ENCODE results near the gene TTC28. TPM values are rescaled to one million over a fixed set of nuclear protein-coding genes. Genes with fewer than 3 reads are reported as not detected.
"Not testable (repeated sequence)": the region's sequence is repeated elsewhere in the genome, so short reads cannot be mapped to it uniquely, and the experiment has no call there.

Gene TTC28
- total RNA-seq, 1 experiment from 2014 or later: 0.24 TPM

DNA sequence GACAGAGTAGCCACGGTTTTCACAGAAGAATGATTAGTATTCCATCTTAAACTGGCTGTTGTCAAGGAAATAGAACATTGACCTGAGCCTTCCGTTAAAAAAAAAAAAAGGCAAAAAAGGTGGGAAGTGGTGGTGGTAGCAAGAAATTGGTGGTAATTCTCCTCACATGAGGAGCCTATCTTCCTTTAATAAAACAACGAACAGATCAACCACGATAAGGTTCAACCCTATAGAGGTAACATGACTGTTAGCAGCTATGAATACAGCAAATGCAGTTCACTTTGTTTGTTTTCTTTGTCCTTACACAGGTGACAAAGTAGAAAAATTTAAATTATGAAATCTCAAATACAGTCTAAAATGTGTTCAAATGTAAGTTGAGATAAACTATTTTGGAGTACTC is 181.6 kb downstream of the TTC28 start:
- DNase-seq (ENCODE audit: low read depth): no peak

DNA sequence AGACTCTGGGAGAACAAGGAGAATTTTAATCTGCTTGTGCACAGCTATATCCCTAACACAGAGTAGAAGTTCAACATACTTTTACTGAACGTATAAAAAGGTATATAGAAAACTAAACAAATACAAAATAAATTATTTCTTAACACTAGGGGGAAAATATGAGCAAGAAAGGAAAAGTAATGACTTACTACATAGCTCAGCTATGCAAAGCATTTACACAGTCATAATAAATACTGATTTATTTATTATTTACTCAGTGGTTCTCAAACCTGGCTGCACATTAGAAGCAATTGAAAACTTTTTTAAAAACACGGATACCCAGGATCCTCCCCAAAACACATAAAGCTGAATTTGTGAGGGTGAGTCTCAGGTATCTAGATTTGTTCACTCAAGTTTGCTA is 182.5 kb downstream of the TTC28 start:
- DNase-seq (ENCODE audit: low read depth): no peak

DNA sequence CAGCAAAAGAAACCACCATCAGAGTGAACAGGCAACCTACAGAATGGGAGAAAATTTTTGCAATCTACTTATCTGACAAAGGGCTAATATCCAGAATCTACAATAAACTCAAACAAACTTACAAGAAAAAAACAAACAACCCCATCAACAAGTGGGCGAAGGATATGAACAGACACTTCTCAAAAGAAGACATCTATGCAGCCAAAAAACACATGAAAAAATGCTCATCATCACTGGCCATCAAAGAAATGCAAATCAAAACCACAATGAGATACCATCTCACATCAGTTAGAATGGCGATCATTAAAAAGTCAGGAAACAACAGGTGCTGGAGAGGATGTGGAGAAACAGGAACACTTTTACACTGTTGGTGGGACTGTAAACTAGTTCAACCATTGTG is 188.4 kb downstream of the TTC28 start:
- DNase-seq (ENCODE audit: low read depth): not testable (repeated sequence)

DNA sequence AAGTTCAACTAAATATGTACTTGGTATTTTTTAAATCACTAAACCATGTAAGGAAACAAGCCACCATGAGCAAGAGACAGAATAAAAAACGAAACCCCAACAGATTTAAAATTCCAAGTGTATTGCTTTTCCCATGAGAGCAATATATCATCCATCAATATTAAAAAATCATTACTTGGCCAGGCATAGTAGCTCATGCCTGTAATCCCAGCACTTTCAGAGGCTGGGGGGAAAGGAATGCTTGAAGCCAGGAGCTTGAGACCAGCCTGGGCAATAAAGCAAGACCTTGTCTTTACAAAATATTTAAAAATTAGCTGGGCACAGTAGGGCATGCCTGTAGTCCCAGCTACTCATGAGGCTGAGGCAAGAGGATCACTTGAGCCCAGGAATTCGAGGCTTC is 190.8 kb downstream of the TTC28 start:
- no peak for DNase-seq (ENCODE audit: low read depth)

DNA sequence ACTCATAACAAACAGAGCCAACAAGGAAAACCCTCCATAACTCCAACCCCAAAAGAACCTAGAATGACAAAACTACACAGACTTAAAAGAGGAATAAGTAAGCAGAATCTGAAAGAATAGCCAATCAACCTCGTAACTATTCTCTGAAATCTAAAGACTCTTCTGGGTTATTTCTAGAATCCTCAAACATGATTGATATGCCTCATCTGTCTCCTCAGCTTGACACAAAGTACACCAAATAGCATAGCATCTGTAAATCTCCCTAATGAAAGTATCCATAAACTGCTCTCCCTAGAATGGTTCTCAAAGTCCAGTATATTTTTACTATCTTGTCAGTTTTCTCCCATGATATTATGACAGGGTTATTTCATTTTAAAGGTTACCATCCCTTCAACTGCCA is 195.0 kb downstream of the TTC28 start:
- no peak for DNase-seq (ENCODE audit: low read depth)

DNA sequence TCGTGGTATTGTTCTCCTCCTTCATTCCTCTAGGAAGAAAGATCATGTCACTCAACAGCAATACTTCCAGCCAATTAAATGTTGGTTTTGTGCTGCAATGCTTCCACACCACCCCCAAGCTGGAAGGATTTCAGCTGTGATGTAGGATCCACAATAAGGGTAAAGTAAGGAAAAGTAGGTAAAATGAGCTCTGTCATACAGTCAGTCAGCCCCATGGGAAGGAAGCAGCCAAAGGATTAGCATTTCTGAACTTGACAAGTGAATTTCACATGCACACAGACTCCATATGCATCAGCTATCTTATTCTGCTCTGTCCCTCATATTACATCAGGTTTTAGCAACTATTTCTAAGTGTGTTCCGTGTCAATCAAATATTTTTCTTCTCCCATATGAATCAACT is 197.9 kb downstream of the TTC28 start:
- DNase-seq (ENCODE audit: low read depth): no peak

DNA sequence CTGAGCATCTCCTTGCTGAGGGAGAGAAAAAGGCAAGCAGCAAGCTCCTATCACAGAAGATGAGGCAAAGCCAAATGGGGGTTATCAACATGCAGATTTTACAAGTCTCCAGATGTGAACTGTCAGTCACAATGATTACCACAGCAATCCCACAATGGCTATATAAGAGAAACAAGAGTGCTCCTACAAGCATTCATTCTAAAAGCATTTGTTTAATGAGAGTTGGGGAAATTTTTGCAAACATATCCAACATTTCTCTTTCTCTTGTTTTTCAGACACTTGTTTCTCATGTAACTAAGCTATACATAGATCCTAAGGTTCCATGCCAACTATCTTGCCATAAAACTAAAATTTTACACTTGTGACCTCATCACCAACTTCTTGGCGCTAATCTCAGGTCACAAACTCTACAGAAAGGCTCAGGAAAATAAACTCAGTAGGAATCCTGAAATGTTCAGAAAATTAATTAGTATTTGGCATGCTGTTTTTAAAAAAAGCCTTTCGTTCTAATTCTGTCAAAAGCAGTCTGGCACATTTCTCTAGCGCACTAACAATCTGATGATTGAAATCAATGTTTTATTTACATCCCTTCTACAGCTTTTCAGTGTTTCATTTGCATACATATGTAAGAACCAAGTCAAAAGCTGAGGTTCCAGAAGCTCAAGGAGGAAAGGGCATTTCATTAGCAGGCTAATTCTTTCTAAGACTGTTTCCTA is 199.5 kb downstream of the TTC28 start:
- no peak for DNase-seq (ENCODE audit: low read depth)

DNA sequence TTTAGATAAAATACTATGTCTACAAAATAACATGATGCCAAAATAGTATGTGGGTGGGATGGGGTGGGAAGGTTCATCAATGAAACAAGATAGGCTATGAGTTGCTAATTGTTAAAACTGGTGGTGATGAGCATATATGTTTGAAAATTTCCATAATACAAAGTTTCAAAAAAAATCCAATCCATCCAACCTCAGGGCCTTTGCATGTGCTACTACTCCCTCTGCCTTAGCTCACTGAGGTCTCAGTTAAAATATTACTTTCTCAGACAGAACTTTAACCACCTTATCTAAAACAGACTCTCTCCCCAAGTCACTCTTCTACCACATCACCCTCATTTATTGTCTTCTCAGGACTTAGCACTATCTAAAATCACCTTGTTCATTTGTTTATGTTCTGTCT is 201.1 kb downstream of the TTC28 start:
- no peak for DNase-seq (ENCODE audit: low read depth)

DNA sequence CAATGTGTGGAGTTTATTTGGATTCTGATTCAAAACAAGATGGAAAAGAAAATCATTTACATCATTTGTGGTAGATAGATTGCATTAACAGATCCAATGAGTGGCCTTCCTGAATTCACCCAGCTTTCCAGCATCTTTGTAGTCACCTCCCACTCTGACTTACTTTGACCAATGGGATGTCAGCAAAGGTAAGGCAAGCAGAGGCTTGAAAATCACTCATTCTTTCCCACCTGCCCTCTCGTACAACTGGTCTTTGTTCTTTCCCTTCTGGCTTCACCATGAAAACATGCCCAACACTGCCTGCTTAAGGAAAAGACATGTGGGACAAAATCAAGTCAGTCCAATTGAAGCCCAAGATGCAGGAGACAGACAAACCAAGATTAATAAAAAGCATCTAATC is 202.1 kb downstream of the TTC28 start:
- no peak for DNase-seq (ENCODE audit: low read depth)

DNA sequence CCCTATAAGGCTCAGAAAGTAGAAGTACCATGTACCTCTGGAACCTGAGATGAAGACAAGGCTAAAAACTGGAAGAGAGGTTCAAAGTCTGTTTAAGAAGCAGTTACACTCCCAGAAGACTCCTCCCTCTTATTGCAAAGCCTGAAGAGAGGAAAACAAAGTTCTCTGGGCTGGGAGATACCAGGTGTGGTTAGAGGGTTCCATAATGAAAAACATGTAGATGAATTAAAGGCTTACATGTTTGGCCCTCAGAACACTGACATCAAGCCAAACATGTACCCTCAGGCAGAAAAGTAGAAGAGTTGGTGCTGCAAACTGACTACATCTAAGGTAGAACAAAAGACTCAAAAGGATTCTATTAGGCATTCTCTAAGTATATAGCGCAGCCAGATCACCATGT is 205.3 kb downstream of the TTC28 start:
- DNase-seq (ENCODE audit: low read depth): no peak

DNA sequence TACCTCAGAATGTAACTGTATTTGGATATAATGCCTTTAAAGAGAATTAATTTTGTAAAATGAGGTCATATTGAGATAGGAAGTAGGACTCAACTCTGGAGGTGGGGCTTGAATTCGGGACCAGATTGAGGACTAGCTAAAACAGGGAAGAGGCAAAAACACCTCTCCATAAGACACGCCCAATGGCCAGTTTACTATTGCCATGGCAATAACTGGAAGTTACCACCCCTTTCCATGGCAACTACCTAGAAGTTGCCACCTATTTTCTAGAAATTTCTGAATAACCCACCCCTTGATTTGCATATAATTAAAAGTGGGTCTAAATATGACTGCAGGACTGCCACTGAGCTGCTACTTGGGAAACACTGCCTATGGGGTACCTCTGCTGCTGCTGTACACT is 206.4 kb downstream of the TTC28 start:
- DNase-seq (ENCODE audit: low read depth): no peak

DNA sequence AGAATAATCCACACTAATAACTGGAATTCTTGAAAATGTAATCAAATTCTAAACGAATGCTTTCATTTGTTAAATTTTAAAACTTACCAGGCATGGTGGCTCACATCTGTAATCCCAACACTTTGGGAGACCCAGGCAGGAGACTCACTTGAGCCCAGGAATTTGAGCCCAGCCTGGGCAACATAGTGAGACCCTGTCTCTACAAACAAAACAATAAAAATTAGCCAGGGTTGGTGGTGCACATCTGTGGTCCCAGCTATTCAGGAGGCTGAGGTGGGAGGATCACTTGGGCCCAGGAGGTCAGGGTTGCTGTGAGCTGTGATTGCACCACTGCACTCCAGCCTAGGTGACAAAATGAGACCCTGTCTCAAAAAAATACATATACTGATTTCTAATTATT is 212.6 kb downstream of the TTC28 start:
- not testable (repeated sequence) for DNase-seq (ENCODE audit: low read depth)

DNA sequence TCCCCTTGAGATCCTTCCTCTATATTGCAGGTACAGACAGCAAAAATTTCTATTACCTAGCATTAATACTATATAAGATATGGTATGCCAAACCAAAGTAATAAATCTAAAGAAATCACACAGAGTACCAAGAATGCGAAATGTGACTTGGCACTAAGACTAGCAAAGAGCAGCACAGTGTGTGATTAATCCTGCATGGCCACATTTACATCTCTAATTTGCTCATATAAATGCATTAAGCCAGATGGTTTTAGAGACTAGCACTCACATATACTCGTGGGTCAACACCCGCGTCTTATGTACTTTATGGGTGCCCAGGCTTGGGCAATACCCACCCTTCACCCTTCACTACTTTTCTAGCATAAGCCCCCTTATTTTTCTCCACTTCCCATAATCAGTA is 213.2 kb downstream of the TTC28 start:
- no peak for DNase-seq (ENCODE audit: low read depth)

DNA sequence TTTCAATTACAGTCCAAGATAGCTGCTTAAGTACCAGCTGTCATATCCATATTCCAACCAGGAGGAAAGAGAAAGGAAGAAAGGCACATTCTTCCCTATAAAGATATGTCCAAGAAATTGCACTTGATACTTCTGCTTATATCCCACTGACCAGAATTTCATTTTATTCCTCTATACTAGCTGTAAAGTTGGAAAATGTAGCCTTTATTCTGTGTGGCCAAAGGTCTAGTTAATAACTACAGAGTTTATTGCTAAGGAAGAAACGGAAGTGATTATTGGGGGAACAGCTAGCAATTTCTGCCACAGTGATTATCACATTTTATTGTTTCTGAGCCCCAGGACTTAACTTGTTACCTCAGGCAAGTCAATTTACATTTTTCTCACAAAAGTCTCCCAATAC is 213.8 kb downstream of the TTC28 start:
- DNase-seq (ENCODE audit: low read depth): no peak

DNA sequence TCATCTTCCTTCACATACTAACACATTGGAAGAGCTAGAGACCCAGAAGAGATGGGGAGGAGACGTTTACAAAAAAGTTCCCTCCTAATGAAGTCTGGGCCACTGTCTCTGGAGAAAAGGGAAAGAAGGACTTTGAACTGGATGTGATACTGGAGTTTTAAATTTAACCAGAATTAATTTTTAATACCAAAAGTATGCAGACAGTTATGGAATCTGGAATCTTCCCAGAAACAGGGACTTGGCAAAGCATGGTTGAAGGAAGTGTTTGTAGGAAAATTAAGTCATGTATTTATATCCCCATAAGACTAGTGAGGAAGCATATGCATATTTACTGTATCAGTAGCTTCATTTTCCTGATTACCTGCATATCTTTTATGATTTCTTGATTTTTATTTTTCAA is 215.5 kb downstream of the TTC28 start:
- DNase-seq (ENCODE audit: low read depth): no peak

DNA sequence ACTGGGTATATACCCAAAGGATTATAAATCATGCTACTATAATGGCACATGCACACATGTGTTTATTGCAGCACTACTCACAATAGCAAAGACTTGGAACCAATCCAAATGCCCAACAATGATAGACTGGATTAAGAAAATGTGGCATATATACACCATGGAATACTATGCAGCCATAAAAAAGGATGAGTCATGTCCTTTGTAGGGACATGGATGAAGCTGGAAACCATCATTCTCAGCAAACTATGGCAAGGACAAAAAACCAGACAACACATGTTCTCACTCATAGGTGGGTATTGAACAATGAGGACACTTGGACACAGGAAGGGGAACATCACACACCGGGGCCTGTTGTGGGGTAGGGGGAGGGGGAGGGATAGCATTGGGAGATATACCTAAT is 216.2 kb downstream of the TTC28 start:
- not testable (repeated sequence) for DNase-seq (ENCODE audit: low read depth)

DNA sequence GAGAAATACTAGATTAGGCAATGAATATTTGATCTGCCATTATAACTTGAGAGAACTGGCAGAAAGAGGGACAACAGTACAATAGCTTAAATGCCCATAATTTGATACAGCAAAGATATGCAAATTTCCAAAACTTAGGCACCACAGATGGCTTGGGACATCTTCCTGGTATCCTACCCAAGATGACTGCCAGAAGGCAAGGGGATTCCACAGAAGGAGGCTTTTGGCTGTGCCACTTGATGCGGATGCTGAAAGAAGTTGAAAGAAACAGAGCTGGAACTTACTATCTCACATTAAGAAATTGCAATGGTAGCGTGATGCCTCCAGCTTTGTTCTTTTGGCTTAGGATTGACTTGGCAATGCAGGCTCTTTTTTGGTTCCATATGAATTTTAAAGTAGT is 216.7 kb downstream of the TTC28 start:
- no peak for DNase-seq (ENCODE audit: low read depth)

DNA sequence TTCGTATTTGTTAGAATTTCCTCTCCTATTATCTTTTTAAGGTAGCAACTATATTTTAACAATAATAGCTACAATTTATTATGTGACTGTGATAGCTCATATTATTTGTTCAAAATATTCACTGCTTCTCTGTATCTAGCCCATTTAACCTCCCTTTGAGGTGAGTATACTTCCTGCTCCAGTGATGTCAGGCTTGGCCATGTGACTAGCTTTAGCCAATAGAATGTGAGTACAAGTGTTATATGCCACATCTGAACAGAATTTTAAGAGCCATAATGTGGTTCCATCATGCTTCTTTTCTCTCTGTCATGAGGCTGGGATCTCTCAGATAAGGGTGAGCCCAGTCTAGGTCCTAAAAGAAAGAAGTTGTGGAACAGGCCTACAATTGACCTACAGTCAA is 217.6 kb downstream of the TTC28 start:
- no peak for DNase-seq (ENCODE audit: low read depth)

DNA sequence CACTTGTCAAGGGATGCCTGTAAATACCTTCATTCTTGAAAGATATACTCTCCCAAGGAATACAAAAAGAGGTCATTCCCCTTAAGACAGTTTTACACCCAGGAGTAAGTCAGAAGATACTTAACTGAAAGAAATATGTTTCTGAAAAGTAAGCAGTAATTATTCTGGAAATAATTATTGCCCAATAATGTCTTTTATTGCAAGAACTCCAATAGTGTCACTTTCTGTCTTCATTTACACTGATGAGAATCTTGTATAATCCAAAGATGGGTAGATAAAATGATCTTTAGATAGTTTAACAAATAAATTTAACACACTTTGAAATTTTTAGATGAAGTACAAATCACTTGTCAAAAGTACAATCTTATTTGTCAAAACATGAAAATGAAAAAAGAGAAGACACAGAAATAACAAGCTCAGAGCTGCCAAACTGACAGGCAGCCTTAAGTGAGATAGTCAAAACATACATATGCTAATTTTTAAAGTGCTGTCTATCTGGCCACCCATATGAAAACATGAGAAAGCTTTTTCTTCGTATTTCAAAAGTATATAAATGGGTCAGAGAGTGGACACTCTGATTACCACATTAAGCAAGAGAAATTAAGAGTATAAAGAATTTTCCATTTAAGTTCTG is 225.1 kb downstream of the TTC28 start:
- DNase-seq (ENCODE audit: low read depth): no peak

DNA sequence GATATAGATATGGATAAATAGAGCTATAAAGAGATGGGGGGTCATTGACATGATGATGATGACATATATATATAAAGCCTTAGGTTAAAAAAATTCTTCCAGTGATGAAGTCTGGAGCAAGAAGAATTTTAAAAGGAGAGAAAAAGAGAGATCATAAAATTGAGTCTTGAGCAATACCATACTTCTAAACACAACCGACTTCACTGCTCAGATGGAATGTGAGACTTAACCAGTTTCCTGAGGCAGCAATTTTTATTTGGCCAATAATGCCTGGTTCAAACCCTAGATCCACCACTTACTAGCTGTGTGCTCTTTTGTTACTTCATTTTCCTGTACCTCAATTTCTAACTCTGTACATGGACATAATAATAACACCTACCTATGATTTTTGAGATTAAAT is 229.5 kb downstream of the TTC28 start:
- no peak for DNase-seq (ENCODE audit: low read depth)

DNA sequence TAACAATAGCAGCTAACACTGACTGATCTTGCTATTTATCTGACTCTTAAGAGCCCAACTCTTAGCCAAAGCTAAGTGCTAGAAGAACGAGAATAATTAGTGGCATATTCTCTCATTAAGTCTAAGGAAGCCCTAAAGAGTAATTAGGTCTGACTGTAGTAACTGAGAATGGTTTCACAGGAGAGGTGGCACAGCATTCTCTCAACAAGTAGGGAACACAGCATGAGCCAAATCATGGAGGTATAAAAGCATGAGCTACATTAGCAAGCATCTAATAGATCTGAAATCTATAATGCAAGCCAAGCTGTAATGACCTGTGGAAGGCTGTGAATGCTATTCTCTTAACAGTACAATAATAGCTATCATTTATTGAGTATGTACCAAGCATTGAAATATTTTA is 230.6 kb downstream of the TTC28 start:
- no peak for DNase-seq (ENCODE audit: low read depth)

DNA sequence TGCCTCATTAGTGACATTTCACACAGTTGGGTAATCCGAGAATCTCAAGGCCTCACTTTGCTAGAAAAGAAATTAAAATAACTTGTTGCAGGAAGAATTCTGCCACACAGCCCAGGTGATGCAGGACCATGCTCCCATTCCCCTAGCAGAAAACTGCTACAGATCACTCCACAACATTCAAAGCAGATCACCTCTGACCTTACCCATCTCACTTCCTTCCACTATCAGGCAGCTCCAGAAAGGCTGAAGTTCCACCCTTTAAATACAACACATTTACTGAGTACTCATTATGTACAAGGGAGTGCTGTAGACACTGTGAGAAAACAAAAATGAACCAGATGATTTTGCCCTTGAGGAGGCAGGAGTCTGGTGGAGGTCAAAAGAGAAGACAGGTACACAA is 231.0 kb downstream of the TTC28 start:
- DNase-seq (ENCODE audit: low read depth): no peak

DNA sequence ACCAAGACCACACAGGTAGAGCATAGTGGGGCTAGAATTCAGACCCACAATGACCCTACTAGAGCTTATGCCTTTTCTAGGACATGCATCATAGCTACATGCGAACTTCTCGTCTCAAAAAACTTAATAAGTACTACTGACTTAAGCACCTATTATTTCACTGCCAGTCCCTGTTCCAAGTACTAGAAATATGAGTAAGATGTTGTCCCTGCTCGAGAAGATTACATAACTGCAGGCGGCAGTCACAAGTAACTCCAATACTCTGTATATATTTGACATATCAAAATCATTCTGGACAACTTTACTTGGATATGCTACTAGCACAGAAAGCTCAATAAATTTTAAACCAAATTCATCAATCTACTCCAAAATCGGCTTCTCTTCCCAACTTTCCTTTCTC is 235.0 kb downstream of the TTC28 start:
- no peak for DNase-seq (ENCODE audit: low read depth)

DNA sequence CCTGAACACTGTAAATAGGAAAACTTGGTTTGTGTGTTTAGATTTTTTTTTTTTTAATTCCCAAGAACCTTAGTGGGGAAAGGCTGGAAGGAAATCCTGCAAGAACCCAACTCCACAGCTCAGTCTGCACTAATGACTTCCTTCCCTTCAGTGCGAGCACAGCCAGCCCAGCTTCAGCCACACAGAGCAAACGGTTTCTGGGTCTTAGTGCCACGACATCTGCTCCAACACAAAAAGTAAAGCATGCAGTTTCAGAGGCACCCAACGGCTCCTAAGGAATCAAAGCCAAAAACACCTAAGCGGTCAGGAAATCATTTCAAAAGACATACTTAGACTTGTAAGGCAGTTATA is 236.1 kb downstream of the TTC28 start:
- DNase-seq (ENCODE audit: low read depth): peak; percentile 14

Data from HT1080 (cell line).